Naive thymus-derived CD4-positive, alpha-beta T cell (primary cell): ENCODE results near the gene VPS52. TPM values are rescaled to one million over a fixed set of nuclear protein-coding genes. Genes with fewer than 3 reads are reported as not detected.

Experiments used
- ATAC-seq: fragments of 150-1000 bp; cut with Tn5 transposase; 2 replicates; pipeline ENCODE4 v1.10.0; 2021; ENCODE audit warnings: mild to moderate bottlenecking, moderate library complexity
- CTCF ChIA-PET: fragments of 350-600 bp; sonication (Branson Sonifier 250); formaldehyde crosslinking; loops from one replicate; lab custom pipeline; 2021; ENCODE audit warnings: antibody characterized with exemption; lab: Charles Lee
- POLR2A ChIA-PET: fragments of 350-600 bp; sonication (Branson Sonifier 250); formaldehyde crosslinking; loops from one replicate; lab custom pipeline; 2021; ENCODE audit warnings: antibody characterized with exemption, inconsistent platforms; lab: Charles Lee
- DNase-seq, 9 donors: peaks; one replicate each; pipeline versions ENCODE4 v3.0.0 to v3.0.0-alpha.2; 2020 to 2022; ENCODE audit warnings: mixed read lengths in 1 of 9
- H3K27ac ChIP-seq: one replicate; pipeline ENCODE4 v1.7.0; 2013; ENCODE audit warnings: mild to moderate bottlenecking, low read depth, low read length, moderate library complexity
- H3K27me3 ChIP-seq, 2 donors: one replicate each; pipeline ENCODE4 v1.7.0; 2013; ENCODE audit warnings: low read length in 2 of 2, mild to moderate bottlenecking in 2 of 2, moderate library complexity in 2 of 2; ENCODE audit not compliant: control insufficient read depth in 2 of 2, insufficient read depth in 2 of 2
- H3K36me3 ChIP-seq, 3 experiments: 1 replicate in 2 of 3; 2 replicates in 1 of 3; pipeline ENCODE4 v1.7.0; 2013; ENCODE audit warnings: low read length in 3 of 3, mild to moderate bottlenecking in 3 of 3, moderate library complexity in 1 of 3; ENCODE audit not compliant: insufficient read depth in 3 of 3, control insufficient read depth in 2 of 3
- H3K4me1 ChIP-seq, 2 donors: one replicate each; pipeline ENCODE4 v1.7.0; 2013; ENCODE audit warnings: low read length in 2 of 2, mild to moderate bottlenecking in 2 of 2, moderate library complexity in 1 of 2; ENCODE audit not compliant: control insufficient read depth in 2 of 2, insufficient read depth in 2 of 2
- H3K4me3 ChIP-seq: 2 replicates; pipeline ENCODE4 v1.7.0; 2013; ENCODE audit warnings: mild to moderate bottlenecking, low read length
- H3K9me3 ChIP-seq, 3 experiments: 1 replicate in 2 of 3; 2 replicates in 1 of 3; pipeline ENCODE4 v1.7.0; 2013; ENCODE audit warnings: low read length in 3 of 3; ENCODE audit not compliant: control insufficient read depth in 2 of 3
- H3K27ac Mint-ChIP-seq, 9 donors: one replicate each; pipeline ENCODE4 v1.8.0; 2020 to 2022; ENCODE audit warnings: mixed read lengths in 9 of 9, mild to moderate bottlenecking in 8 of 9, moderate library complexity in 5 of 9, inconsistent platforms in 2 of 9
- H3K27me3 Mint-ChIP-seq, 5 donors: one replicate each; pipeline ENCODE4 v1.8.0; 2021 to 2022; ENCODE audit warnings: mixed read lengths in 5 of 5, mild to moderate bottlenecking in 1 of 5
- H3K36me3 Mint-ChIP-seq, 5 donors: one replicate each; pipeline ENCODE4 v1.8.0; 2020 to 2022; ENCODE audit warnings: mixed read lengths in 5 of 5, mild to moderate bottlenecking in 3 of 5, inconsistent platforms in 1 of 5
- H3K4me1 Mint-ChIP-seq, 7 donors: one replicate each; pipeline ENCODE4 v1.8.0; 2020 to 2022; ENCODE audit warnings: mixed read lengths in 7 of 7, mild to moderate bottlenecking in 3 of 7, inconsistent platforms in 1 of 7
- H3K4me3 Mint-ChIP-seq, 10 donors: one replicate each; pipeline ENCODE4 v1.8.0; 2020 to 2022; ENCODE audit warnings: mild to moderate bottlenecking in 10 of 10, mixed read lengths in 10 of 10, moderate library complexity in 6 of 10, inconsistent platforms in 2 of 10
- H3K9me3 Mint-ChIP-seq, 11 donors: one replicate each; pipeline ENCODE4 v1.8.0; 2020 to 2022; ENCODE audit warnings: mixed read lengths in 11 of 11, mild to moderate bottlenecking in 4 of 11, inconsistent platforms in 1 of 11, moderate library complexity in 1 of 11
- intact Hi-C, 2 donors: fragments of 100-400 bp; cut with micrococcal nuclease; formaldehyde crosslinking; loops; one replicate each; pipeline ENCODE4 v1.15.1; 2023
- polyA plus RNA-seq, 2 donors: library from polyadenylated mRNA; unstranded; fragments of 300-500 nt; fragmentation: Illumina TruSeq; gene quantifications; one replicate each; pipeline ENCODE4 v1.2.3, GENCODE V29; 2021
- total RNA-seq, 6 experiments: library from RNA in 5 of 6; stranded (reverse) in 5 of 6; gene quantifications; 1 replicate in 5 of 6; 2 replicates in 1 of 6; pipeline ENCODE4 v1.2.3 and lab custom pipeline; 2021 to 2026

VPS52 gene
- total and polyA plus RNA-seq, 7 experiments from 2014 or later: 15.5 to 110 (median 81.1) TPM

GRCh38 chr6:33313105-33313708 lies 41.5 kb upstream of the VPS52 start:
- Mint-ChIP-seq H3K4me1 (peaks cover 35 to 70% (median 56%) of the 10 kb centered on the region in 7 donors), H3K4me3 (peak overlapping the region; percentile 81 to 100 (median 99)), H3K36me3 (peaks cover 0 to 38% (median 8%) of the 10 kb centered on the region in 5 donors), H3K27ac (peak overlapping the region; percentile 97 to 99 (median 98)), H3K9me3 (peaks cover 0 to 2% (median 0%) of the 10 kb centered on the region in 11 donors), H3K27me3 (no peaks in the 10 kb centered on the region)
- Histone ChIP-seq H3K27me3 (no peaks in the 10 kb centered on the region), H3K27ac (peak overlapping the region; percentile 99), H3K36me3 (peaks cover 0 to 25% (median 7%) of the 10 kb centered on the region in 3 experiments), H3K4me1 (peaks cover 35 to 36% of the 10 kb centered on the region in 2 donors), H3K4me3 (peak overlapping the region; percentile 97), H3K9me3 (no peaks in the 10 kb centered on the region)
- DNase-seq (peak in 8 of 9 donors; percentile 19 to 64 (median 30)), ATAC-seq (peak; percentile 1)
- CTCF ChIA-PET: interaction anchor here (1.4 to 2.5 kb wide), 3 partner anchors 12 to 32 kb away, joined by 5 to 30 read pairs (median 6); no protein-coding TSS in a partner anchor
- POLR2A ChIA-PET: interaction anchor here (0.6 to 5.3 kb wide), 16 partner anchors 11 to 369 kb away, joined by 3 to 65 read pairs (median 4); partner anchors contain the start of genes B3GALT4, CUTA, PFDN6 and RGL2
- intact Hi-C loops: loop anchor here (2.0 to 10.0 kb wide), 5 partner anchors 36 to 922 kb away; partner anchors contain the start of genes B3GALT4 (in 2 of the 2), HMGA1 (in 1 of the 2), KIFC1 (in 1 of the 2) and PSMB9 (in 1 of the 2)

GRCh38 chr6:33312361-33313104 lies 40.9 kb upstream of the VPS52 start:
- Histone ChIP-seq H3K27ac (peak overlapping the region; percentile 99), H3K9me3 (no peaks in the 10 kb centered on the region), H3K4me1 (peaks cover 33 to 38% of the 10 kb centered on the region in 2 donors), H3K4me3 (peak overlapping the region; percentile 97), H3K27me3 (no peaks in the 10 kb centered on the region), H3K36me3 (peaks cover 5 to 31% (median 7%) of the 10 kb centered on the region in 3 experiments)
- peak overlapping the region; percentile 97 to 99 (median 98) for H3K27ac Mint-ChIP-seq
- ChIA-PET POLR2A (interaction anchor here (0.7 to 5.3 kb wide), 16 partner anchors 8 to 328 kb away, joined by 3 to 65 read pairs (median 5); partner anchors contain the start of genes B3GALT4, CUTA, PFDN6 and RGL2), CTCF (interaction anchor here (1.0 to 2.5 kb wide), 4 partner anchors 11 to 35 kb away, joined by 3 to 30 read pairs (median 6); partner anchors contain the start of gene B3GALT4)
- intact Hi-C loops: loop anchor here (1.0 to 10.0 kb wide), 7 partner anchors 13 to 922 kb away; partner anchors contain the start of genes B3GALT4 (in 2 of the 2), HMGA1 (in 1 of the 2), KIFC1 (in 1 of the 2) and PSMB9 (in 1 of the 2)
- H3K36me3 Mint-ChIP-seq: peaks cover 0 to 34% (median 8%) of the 10 kb centered on the region in 5 donors
- H3K9me3 Mint-ChIP-seq: no peaks in the 10 kb centered on the region
- DNase-seq (peak; percentile 51 to 94 (median 79)), ATAC-seq (peak; percentile 65)
- H3K4me3 Mint-ChIP-seq: peak overlapping the region; percentile 81 to 100 (median 99)
- H3K4me1 Mint-ChIP-seq: peaks cover 30 to 68% (median 54%) of the 10 kb centered on the region in 7 donors
- H3K27me3 Mint-ChIP-seq: no peaks in the 10 kb centered on the region

- H3K27me3 ChIP-seq: no peaks in the 10 kb centered on the region
- peaks cover 9 to 17% of the 10 kb centered on the region in 2 donors for H3K4me1 ChIP-seq
- no peak overlapping the region for H3K4me3 ChIP-seq
- CTCF ChIA-PET: no interaction called here
- DNase-seq: no peak
- Mint-ChIP-seq H3K9me3 (no peaks in the 10 kb centered on the region), H3K27me3 (no peaks in the 10 kb centered on the region), H3K4me3 (peak overlapping the region in 2 of 10 donors; percentile 1 to 4), H3K36me3 (peaks cover 4 to 25% (median 13%) of the 10 kb centered on the region in 5 donors), H3K4me1 (peaks cover 23 to 51% (median 43%) of the 10 kb centered on the region in 7 donors), H3K27ac (peak overlapping the region in 6 of 9 donors; percentile 8 to 72 (median 52))
- no peaks in the 10 kb centered on the region for H3K9me3 ChIP-seq
- intact Hi-C loops: no loop called here
- POLR2A ChIA-PET: interaction anchor here (1.0 to 2.3 kb wide), 3 partner anchors 38 to 112 kb away, joined by 3 to 8 read pairs (median 5); partner anchors contain the start of gene CUTA
- ATAC-seq: no peak
- peaks cover 30 to 60% (median 30%) of the 10 kb centered on the region in 3 experiments for H3K36me3 ChIP-seq
- H3K27ac ChIP-seq: peak overlapping the region; percentile 18
Observed at GRCh38 chr6:33306356-33306755, 34.7 kb upstream of the VPS52 start.

GRCh38 chr6:33305052-33305451 lies 33.4 kb upstream of the VPS52 start:
- intact Hi-C loops: no loop called here
- no peaks in the 10 kb centered on the region for H3K27me3 ChIP-seq
- H3K4me3 ChIP-seq: no peak overlapping the region
- H3K4me1 ChIP-seq: peaks cover 10% of the 10 kb centered on the region in 2 donors
- ChIA-PET CTCF (interaction anchor here (1.0 to 1.2 kb wide), 2 partner anchors 18 to 40 kb away, joined by 3 read pairs; no protein-coding TSS in a partner anchor), POLR2A (interaction anchor here (1.0 to 1.2 kb wide), 3 partner anchors 10 to 113 kb away, joined by 3 to 6 read pairs (median 4); partner anchors contain the start of gene CUTA)
- Mint-ChIP-seq H3K27me3 (no peaks in the 10 kb centered on the region), H3K4me1 (peaks cover 28 to 56% (median 47%) of the 10 kb centered on the region in 7 donors), H3K4me3 (no peak overlapping the region), H3K9me3 (no peaks in the 10 kb centered on the region), H3K27ac (peak overlapping the region in 2 of 9 donors; percentile 51 to 77), H3K36me3 (peaks cover 4 to 25% (median 12%) of the 10 kb centered on the region in 5 donors)
- DNase-seq (no peak), ATAC-seq (no peak)
- no peaks in the 10 kb centered on the region for H3K9me3 ChIP-seq
- no peak overlapping the region for H3K27ac ChIP-seq
- H3K36me3 ChIP-seq: peaks cover 30 to 54% (median 30%) of the 10 kb centered on the region in 3 experiments

- Histone ChIP-seq H3K36me3 (peaks cover 30 to 52% (median 30%) of the 10 kb centered on the region in 3 experiments), H3K4me3 (no peak overlapping the region), H3K27me3 (no peaks in the 10 kb centered on the region), H3K4me1 (peaks cover 10 to 13% of the 10 kb centered on the region in 2 donors), H3K9me3 (no peaks in the 10 kb centered on the region), H3K27ac (no peak overlapping the region)
- POLR2A ChIA-PET: no interaction called here
- DNase-seq (no peak), ATAC-seq (no peak)
- H3K27me3 Mint-ChIP-seq: no peaks in the 10 kb centered on the region
- H3K4me1 Mint-ChIP-seq: peaks cover 34 to 65% (median 54%) of the 10 kb centered on the region in 7 donors
- CTCF ChIA-PET: interaction anchor here (1.0 kb wide), 1 partner anchor 41 kb away, joined by 3 read pairs; no protein-coding TSS in a partner anchor
- H3K9me3 Mint-ChIP-seq: peaks cover 0 to 3% (median 0%) of the 10 kb centered on the region in 11 donors
- intact Hi-C loops: no loop called here
- peak overlapping the region in 3 of 9 donors; percentile 70 to 80 (median 77) for H3K27ac Mint-ChIP-seq
- H3K36me3 Mint-ChIP-seq: peaks cover 4 to 31% (median 16%) of the 10 kb centered on the region in 5 donors
- no peak overlapping the region for H3K4me3 Mint-ChIP-seq
Observed at GRCh38 chr6:33304216-33304615, 32.5 kb upstream of the VPS52 start.
